ENCODE measurements around the gene LMOD1.

DNA sequence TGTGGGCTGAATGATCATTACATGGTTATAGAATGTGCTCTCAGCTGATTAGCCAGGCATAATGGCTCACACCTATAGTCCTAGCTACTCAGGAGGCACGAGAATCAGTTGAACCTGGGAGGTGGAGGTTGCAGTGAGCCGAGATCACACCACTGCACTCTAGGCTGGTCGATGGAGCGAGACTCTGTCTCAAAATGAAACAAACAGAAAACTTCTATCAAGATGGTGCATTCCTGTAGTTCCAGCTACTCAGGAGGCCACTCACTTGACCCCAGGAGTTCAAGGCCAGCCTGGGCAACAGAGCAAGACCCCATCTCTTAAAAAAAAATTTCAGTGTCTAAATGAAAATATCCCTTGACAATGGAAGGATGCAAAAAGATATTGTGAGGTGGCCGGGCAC lies 19.8 kb upstream of the LMOD1 start:
- TF ChIP-seq FOSL1 (IDR thresholded peaks at IDR 0.05; ENCODE audit: insufficient read depth, low read depth, low read length): no peak
- no peak for TF ChIP-seq CTCF (IDR thresholded peaks at IDR 0.05; ENCODE audit: control extremely low read depth in 1 of 3, insufficient read depth in 1 of 3, low read depth in 1 of 3, low read length in 3 of 3)
- TF ChIP-seq POLR2AphosphoS5 (IDR thresholded peaks at IDR 0.05; ENCODE audit: low read depth, low read length): no peak
- no peak for TF ChIP-seq EP300 (IDR thresholded peaks at IDR 0.05; ENCODE audit: borderline replicate concordance in 1 of 2, low read depth in 2 of 2, low read length in 2 of 2)
- no peak for TF ChIP-seq BACH1 (IDR thresholded peaks at IDR 0.05; ENCODE audit: low read length)
